ENCODE data around the gene LMCD1.

Gene LMCD1

GRCh38 chr3:8608041-8608790 lies 106.6 kb downstream of the LMCD1 start:
- TF ChIP-seq CTCF (IDR thresholded peaks at IDR 0.05; ENCODE audit: low read depth, low read length) = no peak
- DNase-seq (ENCODE audit: extremely low read depth, low read depth) = no peak

GRCh38 chr3:8608791-8609467 lies 107.3 kb downstream of the LMCD1 start:
- TF ChIP-seq CTCF (IDR thresholded peaks at IDR 0.05; ENCODE audit: low read depth, low read length) = no peak
- no peak for DNase-seq (ENCODE audit: extremely low read depth, low read depth)

- no peak for TF ChIP-seq CTCF (IDR thresholded peaks at IDR 0.05; ENCODE audit: low read depth, low read length)
- no peak for DNase-seq (ENCODE audit: extremely low read depth, low read depth)
Measured at GRCh38 chr3:8610951-8611350, 109.3 kb downstream of the LMCD1 start.

GRCh38 chr3:8617921-8618320 lies 116.3 kb downstream of the LMCD1 start:
- TF ChIP-seq CTCF (IDR thresholded peaks at IDR 0.05; ENCODE audit: low read depth, low read length) = no peak
- no peak for DNase-seq (ENCODE audit: extremely low read depth, low read depth)

GRCh38 chr3:8618950-8619349 lies 117.3 kb downstream of the LMCD1 start:
- no peak for DNase-seq (ENCODE audit: extremely low read depth, low read depth)
- no peak for TF ChIP-seq CTCF (IDR thresholded peaks at IDR 0.05; ENCODE audit: low read depth, low read length)

GRCh38 chr3:8619548-8619947 lies 117.9 kb downstream of the LMCD1 start:
- no peak for TF ChIP-seq CTCF (IDR thresholded peaks at IDR 0.05; ENCODE audit: low read depth, low read length)
- no peak for DNase-seq (ENCODE audit: extremely low read depth, low read depth)

- DNase-seq (ENCODE audit: extremely low read depth, low read depth) = no peak
- no peak for TF ChIP-seq CTCF (IDR thresholded peaks at IDR 0.05; ENCODE audit: low read depth, low read length)
Measured at GRCh38 chr3:8621141-8621540, 119.5 kb downstream of the LMCD1 start.

Measured in AG09319 (cell line).